A673 (cell line): ENCODE data around the gene B3GALT5. TPM values are rescaled to one million over a fixed set of nuclear protein-coding genes. Genes with fewer than 3 reads are reported as not detected.

Source experiments
- BruUV-seq: library from RNA; stranded (reverse); fragments of 400-500 nt; replicated peaks from 2 replicates; lab custom pipeline; 2021; lab: Mats Ljungman, UMichigan
- CTCF ChIA-PET: fragments of 300-600 bp; sonication (Branson Sonifier 250); formaldehyde crosslinking; loops from one replicate; lab custom pipeline; 2022; ENCODE audit warnings: antibody characterized with exemption; lab: Charles Lee
- POLR2A ChIA-PET: fragments of 300-600 bp; sonication (Branson Sonifier 250); formaldehyde crosslinking; loops from one replicate; lab custom pipeline; 2022; ENCODE audit warnings: antibody characterized with exemption; ENCODE audit not compliant: low non-redundant PET; lab: Charles Lee
- DNase-seq: peaks from one replicate; pipeline ENCODE4 v3.0.0-alpha.2; 2015; ENCODE audit warnings: low spot score
- H3K27ac ChIP-seq: fragments of 200-600 bp; sonication (generic); 2 replicates; pipeline ENCODE4 v1.5.1; 2016; ENCODE audit warnings: mixed run types, low read depth, mild to moderate bottlenecking, mixed read lengths, antibody characterized with exemption, low read length; ENCODE audit not compliant: poor library complexity, severe bottlenecking
- H3K27me3 ChIP-seq: fragments of 200-600 bp; sonication (generic); replicated peaks from 2 replicates; pipeline ENCODE4 v1.6.1; 2017; ENCODE audit warnings: mixed run types, low read depth, mild to moderate bottlenecking, mixed read lengths, antibody characterized with exemption, low read length; ENCODE audit not compliant: insufficient read depth, poor library complexity
- H3K36me3 ChIP-seq: fragments of 200-600 bp; sonication (generic); 2 replicates; pipeline ENCODE4 v1.6.1; 2016; ENCODE audit warnings: mixed run types, mild to moderate bottlenecking, mixed read lengths, antibody characterized with exemption, low read length; ENCODE audit not compliant: insufficient read depth, poor library complexity, severe bottlenecking
- H3K4me1 ChIP-seq: fragments of 200-600 bp; sonication (generic); 2 replicates; pipeline ENCODE4 v1.6.1; 2017; ENCODE audit warnings: mixed run types, mild to moderate bottlenecking, mixed read lengths, antibody characterized with exemption, low read length; ENCODE audit not compliant: insufficient read depth, poor library complexity, severe bottlenecking
- H3K4me3 ChIP-seq: fragments of 200-600 bp; sonication (generic); 2 replicates; pipeline ENCODE4 v1.5.1; 2016; ENCODE audit warnings: low read depth, mixed run types, mild to moderate bottlenecking, mixed read lengths, low read length; ENCODE audit not compliant: poor library complexity, severe bottlenecking
- H3K9me3 ChIP-seq: fragments of 200-600 bp; sonication (generic); 2 replicates; pipeline ENCODE4 v1.6.1; 2016; ENCODE audit warnings: mixed run types, low read depth, mild to moderate bottlenecking, mixed read lengths, antibody characterized with exemption, low read length; ENCODE audit not compliant: poor library complexity, severe bottlenecking
- EZH2 ChIP-seq: fragments of 200-600 bp; sonication (generic); IDR thresholded peaks from 2 replicates; pipeline ENCODE4 v1.6.1; 2017; ENCODE audit warnings: borderline replicate concordance, low read depth, mild to moderate bottlenecking, mixed read lengths, antibody characterized with exemption, low read length; ENCODE audit not compliant: poor library complexity, severe bottlenecking
- intact Hi-C: fragments of 100-400 bp; cut with micrococcal nuclease; formaldehyde crosslinking; loops from one replicate; pipeline ENCODE4 v1.10.0; 2022; ENCODE audit not compliant: unreplicated experiment
- total RNA-seq: library from RNA; stranded (reverse); gene quantifications from 2 replicates; pipeline ENCODE4 v1.2.3, GENCODE V29; 2021
- TF ChIP-seq, protein P1 (sequence below): fragments of 300-800, 200-600 bp; sonication (generic); conservative IDR thresholded peaks from 2 replicates; pipeline ENCODE4 v1.5.1; 2017; ENCODE audit warnings: low read depth, mild to moderate bottlenecking, antibody characterized with exemption, low read length, moderate library complexity, mixed read lengths

The B3GALT5 gene
- total RNA-seq, 1 experiment from 2014 or later, result 0.32 TPM

DNA sequence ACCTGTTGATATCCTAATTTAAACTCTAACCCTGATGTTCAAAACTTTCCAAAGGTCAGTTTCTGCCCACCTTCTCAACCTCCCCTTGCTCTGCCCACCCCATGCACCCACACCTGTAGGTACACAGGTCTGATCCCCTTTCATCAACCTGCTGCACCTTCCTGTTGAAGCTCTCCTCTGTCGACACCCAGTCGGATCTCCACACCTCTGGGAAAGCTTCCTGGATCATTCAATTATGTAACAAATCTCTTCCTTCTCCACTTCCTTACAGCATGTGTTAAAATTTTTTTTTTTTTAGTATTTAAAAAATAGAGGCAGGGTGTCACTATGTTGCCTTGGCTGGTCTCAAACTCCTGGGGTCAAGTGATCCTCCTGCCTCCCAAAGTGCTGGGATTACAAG is 87.6 kb downstream of the B3GALT5 start:
- Histone ChIP-seq H3K9me3 (no peaks in the 10 kb centered on the region), H3K27me3 (no peaks in the 10 kb centered on the region), H3K36me3 (no peaks in the 10 kb centered on the region), H3K27ac (no peak overlapping the region), H3K4me1 (no peaks in the 10 kb centered on the region), H3K4me3 (no peak overlapping the region)
- POLR2A ChIA-PET, result no interaction called here
- CTCF ChIA-PET, result no interaction called here
- TF ChIP-seq EZH2, result no peak
- TF ChIP-seq, protein P1, sequence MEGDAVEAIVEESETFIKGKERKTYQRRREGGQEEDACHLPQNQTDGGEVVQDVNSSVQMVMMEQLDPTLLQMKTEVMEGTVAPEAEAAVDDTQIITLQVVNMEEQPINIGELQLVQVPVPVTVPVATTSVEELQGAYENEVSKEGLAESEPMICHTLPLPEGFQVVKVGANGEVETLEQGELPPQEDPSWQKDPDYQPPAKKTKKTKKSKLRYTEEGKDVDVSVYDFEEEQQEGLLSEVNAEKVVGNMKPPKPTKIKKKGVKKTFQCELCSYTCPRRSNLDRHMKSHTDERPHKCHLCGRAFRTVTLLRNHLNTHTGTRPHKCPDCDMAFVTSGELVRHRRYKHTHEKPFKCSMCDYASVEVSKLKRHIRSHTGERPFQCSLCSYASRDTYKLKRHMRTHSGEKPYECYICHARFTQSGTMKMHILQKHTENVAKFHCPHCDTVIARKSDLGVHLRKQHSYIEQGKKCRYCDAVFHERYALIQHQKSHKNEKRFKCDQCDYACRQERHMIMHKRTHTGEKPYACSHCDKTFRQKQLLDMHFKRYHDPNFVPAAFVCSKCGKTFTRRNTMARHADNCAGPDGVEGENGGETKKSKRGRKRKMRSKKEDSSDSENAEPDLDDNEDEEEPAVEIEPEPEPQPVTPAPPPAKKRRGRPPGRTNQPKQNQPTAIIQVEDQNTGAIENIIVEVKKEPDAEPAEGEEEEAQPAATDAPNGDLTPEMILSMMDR, result no peak
- intact Hi-C loops, result no loop called here
- DNase-seq, result no peak
- no TSS peak for BruUV-seq

DNA sequence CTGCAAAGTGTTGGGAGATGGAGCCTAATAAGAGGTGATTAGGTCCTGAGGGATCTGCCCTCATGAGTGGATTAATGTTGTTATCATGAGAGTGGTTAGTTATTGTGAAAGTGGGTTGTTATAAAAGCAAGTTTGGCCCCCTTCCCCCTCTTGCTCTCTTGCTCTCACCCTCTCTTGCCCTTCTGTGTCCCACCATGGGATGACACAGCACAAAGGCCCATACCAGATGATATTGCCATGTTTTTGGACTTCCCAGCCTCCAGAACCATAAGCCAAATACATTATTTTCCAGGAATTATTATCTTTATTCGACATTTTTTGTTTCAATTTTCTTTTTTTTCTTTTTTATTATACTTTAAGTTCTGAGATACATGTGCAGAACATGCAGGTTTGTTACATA is 90.8 kb downstream of the B3GALT5 start:
- Histone ChIP-seq H3K4me3 (no peak overlapping the region), H3K36me3 (no peaks in the 10 kb centered on the region), H3K27me3 (no peaks in the 10 kb centered on the region), H3K9me3 (no peaks in the 10 kb centered on the region), H3K27ac (no peak overlapping the region), H3K4me1 (no peaks in the 10 kb centered on the region)
- TF ChIP-seq, protein P1, result no peak
- TF ChIP-seq EZH2, result no peak
- intact Hi-C loops, result no loop called here
- POLR2A ChIA-PET, result no interaction called here
- no TSS peak for BruUV-seq
- no peak for DNase-seq
- CTCF ChIA-PET, result no interaction called here

DNA sequence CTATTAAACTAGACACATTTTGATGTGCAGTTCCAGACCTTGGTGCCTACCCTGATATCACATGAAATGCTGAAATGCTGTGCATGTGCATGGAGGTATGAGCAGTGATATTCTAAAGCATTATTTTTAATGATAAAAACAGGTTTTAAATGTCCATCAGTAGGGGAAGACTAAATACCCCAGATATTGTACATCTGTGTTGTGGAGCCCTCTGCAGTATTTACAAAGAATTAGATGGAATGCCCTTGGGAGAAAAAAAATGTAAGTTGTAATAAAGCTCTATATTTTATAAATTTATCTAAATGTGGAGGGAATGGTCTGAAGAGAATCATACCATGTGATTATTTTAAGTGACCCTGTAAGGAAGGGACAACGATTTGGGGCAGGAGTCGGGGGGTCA is 93.1 kb downstream of the B3GALT5 start:
- no peaks in the 10 kb centered on the region for H3K36me3 ChIP-seq
- H3K4me1 ChIP-seq, result no peaks in the 10 kb centered on the region
- TF ChIP-seq EZH2, result no peak
- TF ChIP-seq, protein P1, result no peak
- no TSS peak for BruUV-seq
- ChIA-PET POLR2A (no interaction called here), CTCF (no interaction called here)
- H3K9me3 ChIP-seq, result no peaks in the 10 kb centered on the region
- intact Hi-C loops, result no loop called here
- no peak overlapping the region for H3K4me3 ChIP-seq
- H3K27me3 ChIP-seq, result no peaks in the 10 kb centered on the region
- no peak overlapping the region for H3K27ac ChIP-seq
- DNase-seq, result no peak
